Loucy (cell line): Measurements from ENCODE around the gene ARFIP2.

Source experiments
- CTCF ChIP-seq: fragments of 200-600 bp; sonication (generic); conservative IDR thresholded peaks from 2 replicates; pipeline ENCODE4 v1.5.1; 2014; ENCODE audit warnings: mild to moderate bottlenecking, antibody characterized with exemption, low read length
- EZH2phosphoT487 ChIP-seq: fragments of 200-600 bp; IDR thresholded peaks from 2 replicates; pipeline ENCODE4 v1.6.1; 2018; ENCODE audit warnings: antibody characterized with exemption, mild to moderate bottlenecking, moderate library complexity, borderline replicate concordance

GRCh38 chr11:6481924-6482275 lies 769 bp upstream of the ARFIP2 start:
- TF ChIP-seq CTCF (no peak), EZH2phosphoT487 (no peak)
